ENCODE measurements around the gene MAJIN.

MAJIN gene

DNA sequence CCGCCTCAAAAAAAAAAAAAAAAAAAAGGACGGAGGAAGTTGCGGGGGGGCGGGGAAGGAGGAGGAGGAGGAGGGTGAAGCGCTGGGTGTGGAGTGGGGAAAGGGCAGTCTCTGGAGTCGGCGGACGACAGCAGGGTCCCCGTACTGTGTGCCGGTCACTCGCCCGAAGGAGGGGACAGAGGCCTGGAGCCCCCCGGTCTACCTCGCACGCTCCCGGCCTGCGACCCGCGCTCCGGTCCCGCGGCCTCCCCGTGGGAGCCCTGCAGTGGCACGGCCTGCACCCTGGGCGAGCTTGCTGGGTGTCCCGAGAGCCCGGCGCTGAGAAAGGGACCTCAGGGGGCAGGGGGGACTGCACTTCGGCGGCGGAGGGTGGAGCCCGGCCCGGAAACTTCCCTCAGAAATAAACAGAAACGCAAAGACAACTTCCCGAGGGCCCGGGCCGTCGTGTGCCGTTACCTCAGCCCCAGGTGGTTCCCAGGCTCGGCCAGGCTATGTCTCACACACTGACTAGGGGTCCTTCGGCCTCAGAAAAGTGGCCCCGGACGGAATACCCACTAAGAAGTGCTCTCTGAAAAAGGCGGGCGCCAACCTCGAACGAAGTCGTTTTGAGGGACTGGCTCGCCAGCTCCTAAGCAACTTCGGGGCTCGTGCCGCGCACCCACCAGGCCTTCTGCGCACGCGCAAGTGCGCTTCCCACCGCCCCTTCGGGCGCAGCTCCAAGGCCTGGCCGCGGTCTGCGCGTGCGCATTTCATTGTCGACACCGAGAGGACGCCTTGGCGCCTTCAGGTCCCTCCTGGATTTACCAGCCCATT is at the start of gene MAJIN:
Gene MAJIN (minus strand): TSS at position 688 of the 813 bp plus-strand sequence. CDS start 12,703 bp downstream, outside the sequence.
- no peak for ATAC-seq
- TF ChIP-seq RARB (CRISPR knock-in tag; IDR thresholded peaks at IDR 0.05) (no peak), ZC3H10 (CRISPR knock-in tag; IDR thresholded peaks at IDR 0.05) (no peak), SNAI2 (CRISPR knock-in tag; IDR thresholded peaks at IDR 0.05) (no peak), CSRNP3 (CRISPR knock-in tag; IDR thresholded peaks at IDR 0.05) (no peak)
- TF ChIP-seq, protein P1, sequence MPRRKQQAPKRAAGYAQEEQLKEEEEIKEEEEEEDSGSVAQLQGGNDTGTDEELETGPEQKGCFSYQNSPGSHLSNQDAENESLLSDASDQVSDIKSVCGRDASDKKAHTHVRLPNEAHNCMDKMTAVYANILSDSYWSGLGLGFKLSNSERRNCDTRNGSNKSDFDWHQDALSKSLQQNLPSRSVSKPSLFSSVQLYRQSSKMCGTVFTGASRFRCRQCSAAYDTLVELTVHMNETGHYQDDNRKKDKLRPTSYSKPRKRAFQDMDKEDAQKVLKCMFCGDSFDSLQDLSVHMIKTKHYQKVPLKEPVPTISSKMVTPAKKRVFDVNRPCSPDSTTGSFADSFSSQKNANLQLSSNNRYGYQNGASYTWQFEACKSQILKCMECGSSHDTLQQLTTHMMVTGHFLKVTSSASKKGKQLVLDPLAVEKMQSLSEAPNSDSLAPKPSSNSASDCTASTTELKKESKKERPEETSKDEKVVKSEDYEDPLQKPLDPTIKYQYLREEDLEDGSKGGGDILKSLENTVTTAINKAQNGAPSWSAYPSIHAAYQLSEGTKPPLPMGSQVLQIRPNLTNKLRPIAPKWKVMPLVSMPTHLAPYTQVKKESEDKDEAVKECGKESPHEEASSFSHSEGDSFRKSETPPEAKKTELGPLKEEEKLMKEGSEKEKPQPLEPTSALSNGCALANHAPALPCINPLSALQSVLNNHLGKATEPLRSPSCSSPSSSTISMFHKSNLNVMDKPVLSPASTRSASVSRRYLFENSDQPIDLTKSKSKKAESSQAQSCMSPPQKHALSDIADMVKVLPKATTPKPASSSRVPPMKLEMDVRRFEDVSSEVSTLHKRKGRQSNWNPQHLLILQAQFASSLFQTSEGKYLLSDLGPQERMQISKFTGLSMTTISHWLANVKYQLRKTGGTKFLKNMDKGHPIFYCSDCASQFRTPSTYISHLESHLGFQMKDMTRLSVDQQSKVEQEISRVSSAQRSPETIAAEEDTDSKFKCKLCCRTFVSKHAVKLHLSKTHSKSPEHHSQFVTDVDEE (CRISPR knock-in tag; IDR thresholded peaks at IDR 0.05), result no peak
- TF ChIP-seq, protein P2, sequence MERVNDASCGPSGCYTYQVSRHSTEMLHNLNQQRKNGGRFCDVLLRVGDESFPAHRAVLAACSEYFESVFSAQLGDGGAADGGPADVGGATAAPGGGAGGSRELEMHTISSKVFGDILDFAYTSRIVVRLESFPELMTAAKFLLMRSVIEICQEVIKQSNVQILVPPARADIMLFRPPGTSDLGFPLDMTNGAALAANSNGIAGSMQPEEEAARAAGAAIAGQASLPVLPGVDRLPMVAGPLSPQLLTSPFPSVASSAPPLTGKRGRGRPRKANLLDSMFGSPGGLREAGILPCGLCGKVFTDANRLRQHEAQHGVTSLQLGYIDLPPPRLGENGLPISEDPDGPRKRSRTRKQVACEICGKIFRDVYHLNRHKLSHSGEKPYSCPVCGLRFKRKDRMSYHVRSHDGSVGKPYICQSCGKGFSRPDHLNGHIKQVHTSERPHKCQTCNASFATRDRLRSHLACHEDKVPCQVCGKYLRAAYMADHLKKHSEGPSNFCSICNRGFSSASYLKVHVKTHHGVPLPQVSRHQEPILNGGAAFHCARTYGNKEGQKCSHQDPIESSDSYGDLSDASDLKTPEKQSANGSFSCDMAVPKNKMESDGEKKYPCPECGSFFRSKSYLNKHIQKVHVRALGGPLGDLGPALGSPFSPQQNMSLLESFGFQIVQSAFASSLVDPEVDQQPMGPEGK (CRISPR knock-in tag; IDR thresholded peaks at IDR 0.05; ENCODE audit: borderline replicate concordance), result no peak
- TF ChIP-seq, protein P3, sequence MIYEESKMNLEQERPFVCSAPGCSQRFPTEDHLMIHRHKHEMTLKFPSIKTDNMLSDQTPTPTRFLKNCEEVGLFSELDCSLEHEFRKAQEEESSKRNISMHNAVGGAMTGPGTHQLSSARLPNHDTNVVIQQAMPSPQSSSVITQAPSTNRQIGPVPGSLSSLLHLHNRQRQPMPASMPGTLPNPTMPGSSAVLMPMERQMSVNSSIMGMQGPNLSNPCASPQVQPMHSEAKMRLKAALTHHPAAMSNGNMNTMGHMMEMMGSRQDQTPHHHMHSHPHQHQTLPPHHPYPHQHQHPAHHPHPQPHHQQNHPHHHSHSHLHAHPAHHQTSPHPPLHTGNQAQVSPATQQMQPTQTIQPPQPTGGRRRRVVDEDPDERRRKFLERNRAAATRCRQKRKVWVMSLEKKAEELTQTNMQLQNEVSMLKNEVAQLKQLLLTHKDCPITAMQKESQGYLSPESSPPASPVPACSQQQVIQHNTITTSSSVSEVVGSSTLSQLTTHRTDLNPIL (CRISPR knock-in tag; IDR thresholded peaks at IDR 0.05; ENCODE audit: low read depth), result no peak

- no peak for ATAC-seq
- no peak for TF ChIP-seq ARNTL (CRISPR knock-in tag; IDR thresholded peaks at IDR 0.05; ENCODE audit: borderline replicate concordance, low read depth)
Observed at GRCh38 chr11:65021509-65021908, 49.6 kb upstream of the MAJIN start.

DNA sequence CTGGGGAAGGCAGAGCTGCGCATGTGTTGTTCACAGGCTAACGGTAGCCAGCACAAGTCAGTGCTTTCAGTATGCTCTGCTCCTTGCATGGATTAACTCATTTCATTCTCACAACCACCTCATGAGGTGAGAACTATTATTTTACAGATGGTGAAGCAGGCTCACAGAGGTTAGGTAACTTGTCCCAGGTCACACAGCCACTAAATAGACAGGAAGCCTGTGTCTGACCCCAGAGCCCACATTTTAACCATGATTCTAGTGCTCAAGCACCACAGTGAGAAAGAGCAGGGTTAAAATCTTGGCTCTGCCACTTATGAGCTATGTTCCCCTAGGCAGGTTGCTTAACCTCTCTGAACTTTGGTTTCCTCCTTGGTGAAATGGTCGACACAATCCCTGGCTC is 49.1 kb upstream of the MAJIN start:
- ATAC-seq, result no peak
- TF ChIP-seq ZNF8 (CRISPR knock-in tag; IDR thresholded peaks at IDR 0.05) (no peak), RARB (CRISPR knock-in tag; IDR thresholded peaks at IDR 0.05) (no peak), CSDC2 (CRISPR knock-in tag; IDR thresholded peaks at IDR 0.05) (no peak), ZNF565 (CRISPR knock-in tag; conservative IDR thresholded peaks at IDR 0.05; ENCODE audit: low read depth) (no peak), ESRRG (CRISPR knock-in tag; IDR thresholded peaks at IDR 0.05) (no peak), PPARA (CRISPR knock-in tag; IDR thresholded peaks at IDR 0.05; ENCODE audit: borderline replicate concordance) (no peak), TOX (CRISPR knock-in tag; IDR thresholded peaks at IDR 0.05; ENCODE audit: borderline replicate concordance) (no peak), BACH2 (CRISPR knock-in tag; IDR thresholded peaks at IDR 0.05; ENCODE audit: borderline replicate concordance) (no peak), CSRNP3 (CRISPR knock-in tag; IDR thresholded peaks at IDR 0.05) (no peak), ISL1 (CRISPR knock-in tag; IDR thresholded peaks at IDR 0.05) (no peak), OSR1 (CRISPR knock-in tag; IDR thresholded peaks at IDR 0.05) (no peak), ZFP3 (CRISPR knock-in tag; IDR thresholded peaks at IDR 0.05) (no peak), SNAI2 (CRISPR knock-in tag; IDR thresholded peaks at IDR 0.05) (no peak), ZFP30 (CRISPR knock-in tag; IDR thresholded peaks at IDR 0.05) (no peak)
- TF ChIP-seq, protein P2 (CRISPR knock-in tag; IDR thresholded peaks at IDR 0.05; ENCODE audit: borderline replicate concordance), result no peak
- TF ChIP-seq, protein P4, sequence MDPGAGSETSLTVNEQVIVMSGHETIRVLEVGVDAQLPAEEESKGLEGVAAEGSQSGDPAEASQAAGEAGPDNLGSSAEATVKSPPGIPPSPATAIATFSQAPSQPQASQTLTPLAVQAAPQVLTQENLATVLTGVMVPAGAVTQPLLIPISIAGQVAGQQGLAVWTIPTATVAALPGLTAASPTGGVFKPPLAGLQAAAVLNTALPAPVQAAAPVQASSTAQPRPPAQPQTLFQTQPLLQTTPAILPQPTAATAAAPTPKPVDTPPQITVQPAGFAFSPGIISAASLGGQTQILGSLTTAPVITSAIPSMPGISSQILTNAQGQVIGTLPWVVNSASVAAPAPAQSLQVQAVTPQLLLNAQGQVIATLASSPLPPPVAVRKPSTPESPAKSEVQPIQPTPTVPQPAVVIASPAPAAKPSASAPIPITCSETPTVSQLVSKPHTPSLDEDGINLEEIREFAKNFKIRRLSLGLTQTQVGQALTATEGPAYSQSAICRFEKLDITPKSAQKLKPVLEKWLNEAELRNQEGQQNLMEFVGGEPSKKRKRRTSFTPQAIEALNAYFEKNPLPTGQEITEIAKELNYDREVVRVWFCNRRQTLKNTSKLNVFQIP (CRISPR knock-in tag; IDR thresholded peaks at IDR 0.05; ENCODE audit: borderline replicate concordance, low read depth), result no peak
- TF ChIP-seq, protein P1 (CRISPR knock-in tag; IDR thresholded peaks at IDR 0.05), result no peak
